ENCODE measurements around the gene ZNF687.

The ZNF687 gene

DNA sequence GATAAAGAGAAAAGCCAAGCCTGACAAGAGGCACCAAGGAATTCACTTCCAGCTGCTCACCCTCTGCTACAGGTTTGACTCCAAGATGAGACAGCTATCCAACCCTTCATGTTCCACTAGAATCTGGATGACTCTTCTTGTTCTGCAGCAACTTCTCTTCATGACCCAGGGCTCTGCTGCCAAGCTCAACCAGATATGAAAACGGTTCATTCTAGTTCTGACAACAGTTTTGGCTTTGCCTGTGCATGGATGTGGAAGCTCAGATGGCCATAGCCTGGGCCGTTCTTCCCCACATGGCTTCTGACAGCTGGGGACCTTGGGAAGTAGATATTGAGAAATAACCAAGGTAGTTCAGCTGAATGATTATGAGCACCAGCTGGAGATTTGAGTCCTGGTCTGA is 31.4 kb downstream of the ZNF687 start:
- DNase-seq: no peak

DNA sequence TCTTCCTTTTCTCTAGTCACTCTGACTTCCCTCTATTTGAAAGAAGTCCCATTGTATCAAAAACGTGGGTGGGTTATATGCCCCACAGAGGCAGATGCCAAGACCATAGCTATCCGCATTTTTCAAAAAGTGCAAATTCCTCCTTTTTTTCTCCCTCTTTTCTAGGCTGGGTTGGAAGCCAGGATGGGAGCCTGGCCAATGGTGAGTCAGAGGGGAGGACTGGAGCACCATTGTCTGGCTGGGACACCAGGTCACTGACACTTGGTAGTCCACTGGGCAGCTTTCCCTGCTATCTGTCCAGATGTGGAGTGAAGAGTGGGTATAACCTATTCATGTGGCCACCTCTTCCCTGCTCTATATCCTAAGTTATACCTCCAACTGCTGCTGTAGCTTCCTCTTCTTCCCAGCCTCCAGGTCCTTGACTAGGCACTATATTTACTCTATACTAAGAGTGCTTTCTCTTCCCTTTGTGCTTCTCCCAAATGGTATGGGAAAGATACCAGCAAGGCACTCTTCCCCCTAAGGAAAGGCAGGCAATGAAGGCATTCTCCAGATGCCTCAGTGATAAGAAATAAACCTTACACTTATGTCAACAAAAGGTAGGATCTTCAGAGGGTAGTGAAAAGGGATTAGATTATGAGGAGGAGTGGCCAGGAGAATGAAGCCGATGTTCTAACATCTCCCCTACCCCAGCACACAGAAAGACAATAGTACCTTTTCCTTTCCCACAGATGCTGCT is 32.2 kb downstream of the ZNF687 start:
- no peak for DNase-seq

DNA sequence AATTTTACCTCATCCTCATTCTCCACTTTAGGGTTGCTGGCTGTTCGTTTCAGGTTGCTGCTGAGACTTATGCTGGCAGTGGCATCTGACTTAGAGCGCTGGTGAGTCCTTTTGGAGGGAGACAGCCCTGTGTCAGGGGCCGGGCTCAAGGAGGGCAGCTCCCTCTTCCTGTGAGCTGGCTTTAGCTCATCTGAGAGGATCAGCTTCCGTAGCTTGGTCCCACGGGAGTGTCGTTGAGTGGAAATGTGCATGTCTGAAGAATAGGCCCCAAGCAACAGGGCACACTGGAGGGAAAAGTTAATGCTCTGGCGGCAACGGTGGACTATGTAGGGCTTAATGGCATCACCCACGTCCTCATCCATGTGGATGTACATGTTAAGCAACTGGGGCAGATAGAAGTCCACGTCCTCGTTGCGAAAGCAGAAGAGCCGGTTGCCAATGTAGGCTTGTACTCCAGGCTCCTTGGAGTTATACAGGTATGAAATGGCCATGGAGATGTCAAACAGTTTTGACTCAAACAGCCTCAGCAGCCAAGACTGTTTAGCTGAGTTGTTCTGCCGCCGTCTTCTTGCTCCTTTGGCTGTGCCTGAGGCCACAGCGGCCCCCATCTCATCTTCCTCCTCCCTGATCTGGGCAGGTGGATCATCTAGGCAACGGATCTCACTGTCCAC is 33.6 kb downstream of the ZNF687 start:
- no peak for DNase-seq

DNA sequence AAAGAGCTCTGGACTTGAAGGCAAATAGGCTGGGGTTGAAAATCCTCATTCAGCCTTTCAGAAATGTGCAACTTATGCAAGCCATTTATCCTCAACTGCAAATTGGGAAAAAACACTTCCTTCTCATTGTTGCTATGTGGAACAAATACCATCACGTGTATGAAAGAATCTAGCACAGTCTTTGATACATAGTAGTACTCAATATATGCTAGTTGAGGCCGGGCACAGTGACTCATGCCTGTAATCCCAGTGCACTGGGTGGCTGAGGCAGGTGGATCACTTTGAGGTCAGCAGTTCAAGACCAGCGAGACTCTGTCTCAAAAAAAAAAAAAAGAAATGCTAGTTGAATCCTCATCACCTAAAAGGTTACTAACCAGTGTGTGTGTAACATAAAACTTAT is 36.9 kb downstream of the ZNF687 start:
- DNase-seq: no peak

DNA sequence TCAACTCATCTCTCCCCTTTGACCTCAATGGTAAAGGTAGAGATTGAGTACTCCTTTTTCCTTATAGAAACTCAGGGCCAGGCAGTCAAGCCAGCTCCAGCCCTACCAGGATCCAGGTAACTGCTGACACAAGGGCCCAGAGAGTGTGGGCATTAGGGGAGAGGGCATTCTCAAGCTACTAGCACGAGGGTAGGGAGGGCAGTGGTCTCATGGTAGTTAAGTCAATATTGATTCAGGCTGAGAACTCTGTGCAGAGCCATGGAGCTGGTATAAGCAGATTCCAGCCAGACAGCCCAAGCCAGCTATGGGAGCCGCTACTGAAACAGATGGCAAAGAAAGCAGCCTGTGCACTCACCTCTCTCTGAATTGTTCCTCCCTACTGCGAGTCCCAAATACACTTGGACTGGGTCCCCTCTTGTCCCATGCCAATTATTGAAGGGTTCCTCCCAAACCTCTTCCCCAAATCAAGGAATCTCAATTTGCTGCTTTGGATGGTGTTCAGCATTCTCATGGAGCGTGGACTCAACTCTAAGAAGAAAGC is 42.4 kb downstream of the ZNF687 start:
- no peak for DNase-seq

DNA sequence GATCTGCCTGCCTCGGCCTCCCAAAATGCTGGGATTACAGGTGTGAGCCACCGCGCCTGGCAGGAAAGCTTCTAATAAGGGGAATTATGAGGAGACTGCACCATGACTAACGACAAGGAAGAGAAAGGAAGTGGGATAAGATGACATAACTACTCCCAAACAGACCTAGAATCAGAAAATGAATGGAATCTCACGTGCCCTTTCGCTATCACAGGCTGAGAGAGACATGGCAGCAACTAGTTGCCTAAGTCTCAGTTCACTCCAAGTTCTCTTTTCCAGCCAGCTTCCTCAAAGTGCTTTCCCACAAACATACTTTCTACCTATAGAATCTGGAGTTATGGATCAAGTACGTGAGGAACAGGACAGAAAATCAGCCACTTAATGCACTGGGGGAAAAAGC is 43.1 kb downstream of the ZNF687 start:
- DNase-seq: no peak

DNA sequence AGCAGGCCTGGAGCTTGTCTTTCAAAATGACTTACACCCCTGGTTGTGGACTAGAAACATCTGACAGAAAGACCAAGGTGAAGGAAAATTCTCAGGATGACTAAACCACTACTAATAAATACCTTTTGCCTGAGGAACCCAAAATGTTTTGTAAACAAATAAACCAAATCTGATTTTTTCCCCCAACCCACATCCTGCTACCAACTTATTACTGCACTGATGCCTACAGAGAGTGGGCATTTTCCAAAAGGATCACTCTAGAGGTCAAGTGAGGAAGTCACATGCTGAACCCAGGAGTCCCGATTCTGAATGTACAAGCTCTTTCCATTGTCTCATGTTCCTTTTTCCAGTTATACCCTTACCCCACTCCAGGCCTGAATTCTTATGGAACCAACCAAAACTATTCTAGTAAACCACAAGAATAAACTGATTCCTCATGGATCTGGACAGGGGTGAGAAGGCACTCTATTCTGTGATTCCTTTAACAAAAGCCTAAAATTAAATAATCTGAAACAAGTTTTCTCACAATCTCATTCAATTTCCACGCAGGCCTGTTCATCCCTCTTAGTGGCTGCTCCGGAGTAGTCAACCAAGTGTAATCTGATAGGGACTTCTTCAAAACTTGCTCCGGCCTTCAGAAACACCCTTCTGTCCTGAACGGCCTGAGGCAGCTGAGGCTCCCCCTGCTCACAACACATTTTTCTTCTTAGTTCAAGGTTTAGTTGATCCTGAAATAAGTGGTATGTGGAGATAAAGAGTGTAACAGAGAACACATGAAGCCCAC is 43.7 kb downstream of the ZNF687 start:
- no peak for DNase-seq

DNA sequence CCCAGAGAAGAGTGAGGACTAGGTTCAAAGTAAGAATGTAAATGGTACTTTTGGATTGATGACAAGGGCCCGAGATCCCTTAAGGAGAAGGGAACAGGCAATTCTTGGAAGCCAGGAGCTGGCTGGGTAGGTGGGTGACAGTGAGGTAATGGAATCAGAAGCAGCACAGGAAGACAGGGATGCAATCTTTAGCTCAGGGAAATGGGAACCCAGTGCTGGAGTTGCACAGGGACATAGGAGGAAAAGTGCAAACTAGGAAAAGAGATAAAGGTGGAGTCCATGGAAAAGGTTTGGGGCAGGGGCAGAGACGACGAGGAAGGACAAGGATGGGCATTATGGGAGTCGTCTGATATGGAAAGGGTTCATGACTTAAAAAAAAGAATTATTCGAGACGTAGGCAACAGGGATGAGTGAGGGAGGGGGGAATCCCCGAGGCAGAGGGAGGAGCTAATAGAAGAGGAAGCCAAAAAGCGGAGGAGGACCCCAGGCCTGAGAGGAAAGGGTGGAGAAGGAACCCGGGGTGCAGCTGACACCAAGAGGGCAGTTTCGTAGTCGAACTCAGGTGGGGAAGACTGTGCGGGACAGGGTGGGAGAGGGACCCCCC is 44.6 kb downstream of the ZNF687 start:
- peak; percentile 7 for DNase-seq

DNA sequence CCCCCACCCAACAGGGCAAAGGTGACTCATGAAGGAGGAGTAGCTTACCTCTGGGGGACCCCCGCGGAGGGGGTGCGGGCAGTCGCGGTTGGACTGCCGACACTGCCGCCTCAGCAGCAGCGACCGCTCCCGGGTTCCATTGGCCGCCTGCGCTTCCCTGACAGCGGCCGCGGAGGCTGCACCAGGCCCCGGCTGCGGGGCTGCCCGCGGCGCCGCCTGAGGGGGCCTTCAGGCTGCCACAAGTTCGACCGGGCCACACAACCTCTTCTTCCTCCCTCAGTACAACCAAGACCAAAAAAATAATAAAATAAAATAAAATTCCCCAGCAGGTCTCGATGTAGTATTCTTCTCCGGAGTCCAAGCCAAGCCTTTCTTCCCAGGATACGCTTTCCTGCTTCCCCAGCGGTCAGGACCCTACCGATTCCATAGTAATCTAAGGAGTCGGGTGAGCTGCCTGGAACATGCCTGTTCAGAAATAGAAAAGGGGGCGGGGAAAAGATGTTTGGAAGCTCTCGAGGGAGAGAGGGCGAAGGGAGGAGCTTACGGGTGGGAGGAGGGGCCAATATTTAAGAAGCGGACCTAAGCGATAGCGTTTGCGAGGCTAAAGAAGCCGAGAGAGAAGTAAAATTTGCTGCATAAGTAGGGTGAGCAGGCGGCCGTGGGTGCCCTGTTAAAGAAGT is 45.3 kb downstream of the ZNF687 start, which contains the start of gene PI4KB:
Gene PI4KB, minus strand, starts transcription at position 194 of the 680 bp plus-strand sequence. CDS start 10,935 bp downstream, outside the sequence.
- DNase-seq: peak; percentile 98

DNA sequence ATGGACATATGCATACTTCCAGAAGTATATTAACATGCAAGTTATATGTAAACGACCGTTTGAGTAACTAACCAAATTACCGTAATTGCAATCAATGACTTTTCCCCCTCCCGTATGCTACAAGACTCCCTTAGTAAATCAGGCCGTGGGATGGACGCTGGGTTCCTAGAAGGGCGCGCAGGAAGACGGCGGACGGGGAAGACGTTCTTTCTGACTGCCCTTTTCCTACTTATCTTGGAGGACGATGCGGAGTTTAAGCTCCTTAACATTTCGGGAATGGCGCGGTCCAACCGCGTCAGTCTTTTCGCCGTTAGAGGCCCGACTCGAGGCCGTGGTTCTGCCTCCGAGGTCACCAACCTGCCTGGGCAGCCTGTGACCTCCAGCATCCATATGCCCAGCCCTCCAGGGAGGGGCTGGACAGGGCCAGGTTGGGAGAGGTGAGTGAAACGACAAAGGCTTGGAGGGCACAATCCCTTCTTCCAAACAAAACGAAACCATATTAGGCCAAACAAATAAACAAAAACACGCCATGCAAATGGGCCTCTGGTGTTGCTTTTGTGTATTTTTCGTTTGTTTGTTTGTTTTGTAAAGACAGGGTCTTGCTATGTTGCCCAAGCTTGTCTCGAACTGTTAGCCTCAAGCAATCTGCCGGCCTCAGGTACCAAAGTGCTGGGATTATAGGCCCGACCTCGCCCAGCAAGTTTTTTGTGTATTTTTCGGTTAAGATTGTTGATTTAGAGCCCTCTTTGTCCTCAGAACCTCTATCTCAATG is 46.0 kb downstream of the ZNF687 start:
- DNase-seq: peak; percentile 81

DNA sequence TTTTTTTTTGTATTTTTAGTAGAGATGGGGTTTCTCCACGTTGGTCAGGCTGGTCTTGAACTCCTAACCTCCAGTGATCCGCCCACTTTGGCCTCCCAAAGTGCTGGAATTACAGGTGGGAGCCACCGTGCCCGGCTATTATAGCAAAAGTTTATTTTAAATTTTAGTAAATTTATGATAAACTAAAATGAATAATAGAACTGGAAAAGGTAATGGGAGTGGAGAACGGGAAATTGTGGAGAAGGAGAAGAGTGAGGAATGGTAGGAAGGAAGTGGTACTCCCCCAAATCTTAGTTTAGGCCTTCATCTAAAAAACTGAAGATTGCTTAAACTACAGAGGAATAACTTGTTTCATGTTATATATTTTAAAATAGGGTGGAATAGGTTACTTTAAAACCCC is 52.7 kb downstream of the ZNF687 start:
- DNase-seq: no peak

DNA sequence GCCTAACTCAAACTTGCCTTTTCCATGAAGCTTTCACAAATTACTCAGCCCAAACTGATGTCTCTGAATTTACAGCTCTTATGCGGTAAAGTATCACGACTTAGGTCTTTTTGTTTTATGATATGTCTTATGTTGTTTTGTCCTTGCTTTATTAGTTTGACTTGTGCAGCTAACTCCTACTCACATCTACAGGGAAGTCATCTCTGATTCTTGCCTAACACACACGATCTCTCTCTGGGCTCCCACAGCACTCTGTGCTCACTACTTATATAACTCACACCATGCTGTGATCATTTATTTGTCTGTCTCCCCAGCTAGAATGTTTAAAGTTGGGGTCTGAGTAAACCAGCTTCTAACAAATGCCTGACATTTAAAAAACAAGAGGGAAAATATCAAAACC is 54.5 kb downstream of the ZNF687 start:
- DNase-seq: no peak

DNA sequence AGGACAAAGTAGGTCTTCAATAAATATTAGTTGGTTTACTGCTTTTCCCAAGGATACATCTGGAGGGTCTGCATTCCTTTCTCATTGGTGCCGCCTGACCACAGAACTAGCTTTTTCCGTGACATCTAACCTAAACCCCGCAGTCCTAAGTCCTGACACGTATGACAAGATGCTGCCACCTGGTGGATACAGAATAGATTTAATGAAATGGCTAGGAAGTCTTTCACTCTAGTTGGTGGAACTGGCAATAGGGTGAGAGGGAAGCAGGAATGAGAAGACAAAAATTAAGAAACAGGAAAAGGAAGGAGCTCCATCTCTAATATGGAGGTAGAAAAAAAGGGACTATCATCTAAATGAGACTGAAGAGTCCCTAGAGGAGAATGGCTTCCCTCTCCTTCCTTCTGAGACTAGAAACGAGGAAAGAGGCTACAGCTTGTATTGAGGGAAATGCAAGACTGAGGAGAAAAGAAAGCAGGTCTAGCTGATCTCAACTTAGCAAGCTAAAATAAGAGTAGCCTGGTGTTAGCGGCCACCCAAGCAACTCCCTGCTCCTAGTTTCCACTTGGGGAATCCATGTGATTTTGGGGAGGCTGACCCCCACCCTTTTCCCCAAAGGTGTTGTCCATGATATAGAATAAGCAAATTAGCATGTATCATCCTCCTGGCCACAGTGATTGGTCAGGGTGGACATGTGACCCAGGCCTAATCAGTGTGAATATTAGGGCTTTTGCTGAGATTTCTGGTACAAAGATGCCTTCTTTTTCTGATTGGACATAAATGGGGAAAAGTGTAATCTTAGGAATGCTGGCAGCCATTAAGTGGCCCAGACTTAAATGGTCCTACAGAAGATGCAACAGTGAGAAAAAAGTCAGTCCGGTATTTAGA is 59.0 kb downstream of the ZNF687 start:
- DNase-seq: peak; percentile 78
